Stomach (tissue), 4 donors: ENCODE data around the gene CHTF18.

ENCODE experiments used
- EP300 ChIP-seq: sonication (generic); formaldehyde crosslinking; IDR thresholded peaks from one replicate; pipeline ENCODE4 v1.6.1; 2017; ENCODE audit warnings: antibody characterized with exemption
- POLR2A ChIP-seq, 4 donors: fragments of 450-650 bp; IDR thresholded peaks; one replicate each; pipeline ENCODE4 v1.6.1; 2016; ENCODE audit warnings: antibody characterized with exemption in 4 of 4, control low read depth in 2 of 4, mild to moderate bottlenecking in 1 of 4, moderate library complexity in 1 of 4
- POLR2AphosphoS5 ChIP-seq, 3 donors: sonication (generic); formaldehyde crosslinking; IDR thresholded peaks; one replicate each; pipeline ENCODE4 v1.6.1; 2016; ENCODE audit warnings: antibody characterized with exemption in 3 of 3
- TF ChIP-seq, protein P1 (sequence below), 7 experiments: fragments of 450-650 bp in 4 of 7; fragments of 200-600 bp in 3 of 7; sonication (generic) in 3 of 7; IDR thresholded peaks; one replicate each; pipeline ENCODE4 v1.5.1; 2016 to 2019; ENCODE audit warnings: antibody characterized with exemption in 7 of 7, control low read depth in 2 of 7, mild to moderate bottlenecking in 1 of 7

DNA sequence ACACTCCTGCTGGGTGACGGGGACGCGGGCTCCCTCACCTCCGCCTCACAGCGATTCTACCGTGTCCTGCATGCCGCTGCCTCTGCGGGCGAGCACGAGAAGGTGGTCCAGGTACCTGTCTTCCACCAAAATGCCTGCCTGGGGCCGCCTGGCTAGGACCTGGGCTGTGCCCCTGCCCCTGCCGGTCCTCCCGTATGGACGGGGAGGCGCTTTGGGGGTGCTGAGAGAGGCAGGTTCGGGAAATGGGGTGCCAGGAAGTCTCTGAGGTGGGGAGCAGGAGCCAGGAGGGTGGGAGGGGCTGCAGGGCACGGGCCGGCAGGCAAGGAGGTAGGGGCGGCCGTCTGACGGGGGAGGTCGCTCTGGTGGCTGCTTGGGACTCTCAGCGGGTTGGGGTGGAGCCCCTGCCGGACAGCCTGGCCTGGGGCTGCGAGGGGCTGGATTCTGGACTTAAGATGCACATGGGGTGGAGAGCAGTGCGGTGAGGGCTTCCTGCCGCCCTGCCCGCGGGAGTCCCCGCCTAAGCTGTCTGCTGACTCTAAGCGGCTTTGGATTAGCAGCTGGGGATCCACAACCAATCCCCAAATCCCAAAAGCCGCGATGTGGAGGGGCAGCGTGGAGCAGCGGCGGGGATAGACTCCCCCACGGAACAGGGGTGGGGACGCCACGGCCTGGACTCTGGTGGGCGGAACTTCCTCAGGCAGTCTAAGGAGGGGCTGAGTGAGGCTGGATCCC is 5.8 kb downstream of the CHTF18 start:
- TF ChIP-seq EP300 (no peak), POLR2AphosphoS5 (IDR thresholded peaks at IDR 0.05) (no peak), POLR2A (IDR thresholded peaks at IDR 0.05) (no peak)
- TF ChIP-seq, protein P1, sequence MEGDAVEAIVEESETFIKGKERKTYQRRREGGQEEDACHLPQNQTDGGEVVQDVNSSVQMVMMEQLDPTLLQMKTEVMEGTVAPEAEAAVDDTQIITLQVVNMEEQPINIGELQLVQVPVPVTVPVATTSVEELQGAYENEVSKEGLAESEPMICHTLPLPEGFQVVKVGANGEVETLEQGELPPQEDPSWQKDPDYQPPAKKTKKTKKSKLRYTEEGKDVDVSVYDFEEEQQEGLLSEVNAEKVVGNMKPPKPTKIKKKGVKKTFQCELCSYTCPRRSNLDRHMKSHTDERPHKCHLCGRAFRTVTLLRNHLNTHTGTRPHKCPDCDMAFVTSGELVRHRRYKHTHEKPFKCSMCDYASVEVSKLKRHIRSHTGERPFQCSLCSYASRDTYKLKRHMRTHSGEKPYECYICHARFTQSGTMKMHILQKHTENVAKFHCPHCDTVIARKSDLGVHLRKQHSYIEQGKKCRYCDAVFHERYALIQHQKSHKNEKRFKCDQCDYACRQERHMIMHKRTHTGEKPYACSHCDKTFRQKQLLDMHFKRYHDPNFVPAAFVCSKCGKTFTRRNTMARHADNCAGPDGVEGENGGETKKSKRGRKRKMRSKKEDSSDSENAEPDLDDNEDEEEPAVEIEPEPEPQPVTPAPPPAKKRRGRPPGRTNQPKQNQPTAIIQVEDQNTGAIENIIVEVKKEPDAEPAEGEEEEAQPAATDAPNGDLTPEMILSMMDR (IDR thresholded peaks at IDR 0.05), result no peak
